Anterior cingulate cortex (tissue), 58 donors: ENCODE results near the gene EME2.

Experiments
- DNase-seq, 58 donors: peaks; one replicate each; lab custom pipeline; 2025; lab: John Stamatoyannopoulos, UW

Gene EME2

DNA sequence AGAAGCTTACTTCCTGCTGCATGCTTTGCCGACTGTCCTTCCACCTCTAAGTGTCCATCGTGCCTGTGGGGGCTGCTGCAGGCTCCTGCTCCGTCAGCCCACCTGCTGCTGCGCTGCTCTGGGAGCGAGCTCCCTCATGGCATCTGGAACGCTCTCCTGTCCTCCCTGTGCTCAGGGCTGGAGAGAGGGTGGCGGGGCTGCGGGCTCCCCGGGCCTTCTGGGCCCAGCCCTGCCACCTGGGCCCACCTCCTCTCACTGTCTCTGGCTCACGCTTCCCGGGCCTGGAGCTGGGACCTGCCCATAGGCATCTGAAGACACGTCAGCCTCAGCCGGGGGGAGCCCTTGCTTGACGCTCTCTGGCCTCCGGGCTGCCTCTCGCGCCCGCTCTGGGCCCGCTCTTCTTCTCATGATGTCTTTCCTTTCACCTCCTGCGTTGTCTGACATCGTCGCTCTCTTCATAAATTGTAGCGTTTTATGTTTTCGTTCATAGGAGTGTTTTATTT, 28.2 kb upstream of the EME2 start:
- no peak for DNase-seq

DNA sequence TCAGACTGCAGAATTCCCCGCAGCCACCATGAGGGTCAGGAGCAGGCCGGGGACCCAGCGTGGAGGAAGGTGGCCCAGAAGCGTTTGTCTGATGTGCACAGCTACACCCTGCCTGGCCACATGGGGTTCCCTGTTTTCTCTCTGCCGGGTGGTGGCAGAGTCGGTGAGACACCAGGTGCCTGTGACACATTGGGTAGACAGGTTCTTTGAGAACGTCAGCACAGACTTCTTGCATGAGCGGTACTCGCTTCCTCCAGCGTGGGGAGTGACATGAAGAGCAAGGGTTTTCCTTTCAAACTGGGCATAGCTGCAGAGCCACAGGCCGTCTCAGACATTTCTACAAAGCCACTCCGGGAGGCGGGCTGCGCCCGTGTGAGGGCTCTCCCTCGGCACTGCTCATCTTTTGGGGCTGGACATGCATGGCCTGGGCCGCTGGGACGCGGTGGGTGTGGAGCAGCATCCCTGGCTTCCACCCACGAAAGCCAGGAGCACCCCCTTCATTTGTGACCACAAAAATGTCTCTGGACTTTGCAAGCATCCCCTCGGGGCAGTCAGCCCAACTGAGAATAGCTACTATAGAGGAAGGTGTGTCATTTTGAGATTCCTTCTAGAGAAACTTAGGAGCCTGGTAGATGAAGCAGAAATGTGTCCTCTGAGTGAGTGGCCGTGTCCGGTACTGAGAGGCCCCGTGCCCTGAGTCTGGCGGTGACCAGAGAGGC, 27.3 kb upstream of the EME2 start:
- DNase-seq, result no peak

DNA sequence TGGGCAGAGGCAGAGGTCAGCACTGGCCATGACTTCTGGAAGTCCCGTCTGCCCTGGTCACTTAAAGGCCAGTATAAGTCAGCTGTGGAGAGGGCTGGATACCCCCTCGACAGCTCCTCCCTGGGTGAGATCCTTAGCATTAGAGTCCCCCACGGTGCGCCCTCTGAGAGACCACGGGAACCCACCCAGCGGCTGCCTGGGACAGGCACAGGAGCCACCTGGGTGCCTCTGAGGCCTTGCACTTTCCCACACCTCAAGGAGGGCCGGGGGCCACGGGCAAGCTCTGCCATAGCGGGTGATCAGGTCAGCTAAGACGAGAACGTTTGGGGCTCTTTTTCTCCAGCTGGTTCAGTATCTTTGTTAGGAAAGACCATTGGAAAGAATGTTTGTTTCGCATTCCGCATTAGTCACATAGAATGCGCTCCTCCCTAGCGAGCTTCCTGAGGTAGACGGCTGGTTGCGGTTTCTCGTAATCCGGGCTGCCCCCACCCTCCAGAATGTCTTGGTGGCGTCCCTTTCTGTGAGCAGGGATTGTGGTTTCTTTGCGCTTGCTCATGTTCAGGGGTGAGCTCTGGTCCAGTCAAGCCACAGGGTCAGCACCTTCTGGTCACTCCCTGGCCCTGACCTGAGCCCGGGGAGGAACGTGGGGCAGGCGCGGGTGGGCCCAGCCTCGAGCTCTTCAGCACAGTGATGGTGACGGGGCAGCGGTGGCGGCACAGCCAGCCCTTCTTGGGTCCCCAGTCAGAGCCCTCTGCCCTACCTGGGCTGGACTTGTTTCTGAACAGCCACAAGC, 26.5 kb upstream of the EME2 start:
- no peak for DNase-seq

DNA sequence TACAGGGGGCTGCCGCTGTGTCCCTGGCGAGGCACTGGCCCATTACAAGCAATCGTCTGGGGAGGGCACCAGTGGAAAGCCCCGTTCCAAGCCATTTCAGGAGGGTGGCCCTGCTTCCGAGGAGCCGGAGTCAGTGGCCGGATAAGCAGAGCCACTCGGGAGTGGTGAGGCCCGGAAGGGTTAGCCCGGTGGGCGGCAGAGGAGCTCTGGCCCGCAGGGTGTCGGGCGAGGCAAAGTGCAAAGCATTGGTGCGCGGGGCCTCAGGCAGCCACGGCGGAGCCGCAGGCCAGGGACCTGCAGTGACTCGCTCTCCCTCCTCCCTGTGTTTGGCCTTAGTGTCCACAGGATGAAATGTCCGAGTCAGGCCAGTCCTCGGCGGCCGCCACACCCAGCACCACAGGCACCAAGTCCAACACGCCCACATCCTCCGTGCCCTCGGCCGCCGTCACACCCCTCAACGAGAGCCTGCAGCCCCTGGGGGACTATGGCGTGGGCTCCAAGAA, 25.9 kb upstream of the EME2 start:
- DNase-seq, result no peak

DNA sequence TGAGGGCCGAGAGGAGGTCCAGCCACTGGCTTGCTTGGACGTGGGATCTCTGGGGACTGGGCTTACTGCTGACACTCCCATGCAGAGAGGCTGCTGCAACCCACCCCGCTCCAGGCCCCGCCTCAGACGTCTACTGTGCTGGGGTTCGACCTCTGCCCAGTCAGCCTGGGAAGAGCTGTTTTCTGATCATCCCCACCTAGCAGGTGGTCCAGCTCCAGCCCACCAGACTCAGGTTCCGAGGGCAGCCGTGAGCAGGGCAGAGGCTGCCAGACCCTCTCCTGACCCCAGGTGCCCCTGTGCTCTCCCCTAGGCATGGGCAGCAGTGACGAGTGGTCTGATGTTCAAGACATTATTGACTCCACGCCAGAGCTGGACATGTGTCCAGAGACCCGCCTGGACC, 24.7 kb upstream of the EME2 start:
- no peak for DNase-seq

DNA sequence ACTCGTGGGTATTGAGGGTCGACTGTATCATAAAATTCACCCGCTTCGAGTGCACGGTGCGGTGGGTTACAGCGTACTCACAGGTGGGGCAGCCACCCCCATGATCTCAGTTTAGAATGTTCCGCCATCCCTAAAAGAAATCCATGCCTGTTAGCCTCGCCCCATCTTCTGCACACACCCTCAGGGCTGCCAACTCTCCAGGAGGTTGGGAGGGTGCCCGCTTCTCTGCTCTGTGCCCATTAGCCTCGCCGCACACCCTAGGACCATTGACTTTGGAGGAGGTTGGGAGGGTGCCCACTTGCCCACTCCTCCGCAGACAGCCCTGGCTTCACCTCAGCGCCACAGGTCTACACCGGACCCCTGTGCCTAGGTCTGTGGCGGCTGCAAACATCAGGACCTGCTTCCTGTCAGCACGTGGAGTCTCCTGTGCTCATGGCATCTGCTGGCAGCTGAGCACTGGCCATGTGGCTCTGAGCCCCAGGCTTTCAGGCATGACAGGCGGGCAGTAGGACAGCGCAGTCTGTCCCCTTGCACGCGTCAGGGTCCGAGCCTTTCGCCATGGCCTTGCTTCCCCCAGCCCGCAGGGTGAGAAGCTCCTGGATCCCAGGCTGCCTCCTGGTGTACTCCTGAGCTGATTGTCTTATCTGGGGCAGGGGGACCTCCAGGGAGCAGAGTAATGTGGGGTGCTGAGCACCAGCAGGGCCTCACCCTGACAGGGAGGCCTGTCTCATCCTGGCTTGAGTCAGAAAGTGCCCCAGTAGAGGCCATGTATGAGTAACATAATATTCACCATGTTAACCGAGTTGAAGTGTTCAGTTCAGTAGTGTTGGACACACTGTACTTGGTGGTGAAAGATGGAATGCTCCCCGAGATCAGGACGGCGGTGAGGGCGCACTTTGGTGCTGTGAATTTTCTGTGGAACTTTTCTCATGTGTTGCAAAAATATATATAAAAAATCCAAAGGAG, 23.2 kb upstream of the EME2 start:
- no peak for DNase-seq

DNA sequence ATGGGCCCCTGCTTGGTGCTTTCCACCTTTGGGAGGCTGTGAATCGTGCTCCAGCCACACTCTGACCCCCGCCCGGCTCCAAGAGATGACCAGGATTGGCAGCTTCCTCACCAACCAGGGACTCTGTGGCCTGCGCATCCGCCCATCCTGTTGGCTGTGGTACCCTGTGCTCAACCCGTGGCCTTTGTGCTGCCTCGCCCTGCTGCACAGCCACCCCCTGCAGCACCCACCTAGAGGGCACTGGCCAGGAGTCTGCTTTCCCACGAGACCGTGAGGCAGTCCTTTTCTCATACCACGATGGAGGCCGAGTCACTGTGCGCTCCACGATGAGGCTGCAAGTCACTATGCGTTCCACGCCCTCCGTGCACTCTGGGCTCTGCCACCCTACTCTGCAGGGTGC, 20.7 kb upstream of the EME2 start:
- DNase-seq, result no peak

DNA sequence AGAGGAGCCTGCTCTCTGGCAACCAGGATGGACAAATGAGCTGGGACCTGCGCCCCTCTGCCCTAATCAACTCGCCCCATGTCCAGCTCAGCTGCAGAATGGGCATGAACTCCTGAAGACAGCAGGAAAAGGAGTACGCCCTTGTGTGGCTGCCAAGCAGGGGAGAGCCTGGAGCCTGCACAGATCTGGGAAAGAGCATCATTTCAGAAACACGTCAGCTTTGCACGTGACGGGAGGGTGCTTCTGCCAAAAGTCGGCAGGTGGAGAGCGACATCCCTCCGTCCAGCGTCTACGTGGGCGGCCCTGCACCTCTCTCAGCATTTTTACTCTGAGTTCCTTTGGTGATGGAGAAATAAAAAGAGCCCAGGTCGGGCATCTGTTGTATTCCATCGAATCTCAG, 19.8 kb upstream of the EME2 start:
- peak in 2 of 58 donors; percentile 4 to 26 for DNase-seq

DNA sequence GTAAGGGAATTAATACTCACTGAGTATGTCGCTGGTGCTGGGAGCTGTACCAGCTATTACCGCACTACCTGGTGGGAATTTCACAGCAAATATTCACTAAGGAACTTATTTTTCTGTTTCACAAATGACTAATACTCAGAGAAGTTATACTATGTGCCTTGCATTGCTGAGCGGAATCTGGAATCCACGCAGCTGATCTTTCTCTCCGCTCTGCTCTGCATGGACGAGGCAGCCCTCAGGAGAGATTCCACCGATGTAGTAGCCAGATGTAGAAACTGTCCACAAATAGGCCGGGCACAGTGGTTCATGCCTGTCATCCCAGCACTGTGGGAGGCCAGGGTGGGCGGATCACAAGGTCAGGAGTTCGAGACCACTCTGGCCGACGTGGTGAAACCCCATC, 18.4 kb upstream of the EME2 start:
- DNase-seq, result no peak

- DNase-seq, result no peak
Measured at GRCh38 chr16:1757714-1758461, 14.7 kb upstream of the EME2 start.

DNA sequence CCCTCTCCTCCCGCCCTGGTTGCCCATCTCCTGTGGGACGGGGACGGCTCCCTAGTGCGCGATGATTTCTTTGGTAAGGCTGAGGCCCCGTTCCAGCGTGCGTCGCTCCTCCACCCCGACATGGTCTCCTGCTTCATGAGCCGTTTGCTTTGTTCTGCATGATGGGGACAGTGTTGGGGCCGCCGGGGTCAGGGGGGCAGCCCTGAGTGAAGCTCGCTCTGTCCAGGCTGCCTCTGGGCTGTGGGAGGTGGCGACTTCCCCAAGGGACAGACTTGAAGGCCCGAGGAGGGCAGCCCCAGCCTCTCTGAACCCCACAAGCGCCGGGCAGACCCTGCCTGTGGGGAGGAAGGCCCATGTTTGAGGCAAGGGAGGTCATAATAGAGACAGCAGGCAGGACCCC, 13.7 kb upstream of the EME2 start:
- DNase-seq, result no peak

DNA sequence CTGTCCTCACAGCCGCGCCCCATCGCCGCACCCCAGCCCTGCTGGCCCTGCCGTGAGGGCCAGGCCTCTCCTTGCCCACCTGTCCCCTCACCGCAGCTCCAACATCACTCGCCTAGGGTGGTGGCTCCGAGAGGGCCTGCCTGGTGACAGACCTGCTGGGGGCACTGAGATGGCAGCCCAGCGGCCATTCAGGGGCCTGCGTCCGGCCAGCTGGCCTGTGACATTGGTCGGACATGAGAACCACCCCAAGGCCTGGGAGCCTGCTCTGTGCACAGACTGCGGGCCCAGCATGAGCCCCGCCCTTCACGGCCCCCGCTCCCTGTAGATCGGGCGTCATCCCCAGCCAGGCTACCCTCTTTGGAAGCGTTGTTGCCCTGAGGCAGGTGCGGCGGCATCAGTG, 13.1 kb upstream of the EME2 start:
- DNase-seq, result no peak

GRCh38 chr16:1760911-1761310, 11.7 kb upstream of the EME2 start:
- DNase-seq, result no peak

GRCh38 chr16:1761751-1762150, 10.9 kb upstream of the EME2 start:
- DNase-seq, result no peak

DNA sequence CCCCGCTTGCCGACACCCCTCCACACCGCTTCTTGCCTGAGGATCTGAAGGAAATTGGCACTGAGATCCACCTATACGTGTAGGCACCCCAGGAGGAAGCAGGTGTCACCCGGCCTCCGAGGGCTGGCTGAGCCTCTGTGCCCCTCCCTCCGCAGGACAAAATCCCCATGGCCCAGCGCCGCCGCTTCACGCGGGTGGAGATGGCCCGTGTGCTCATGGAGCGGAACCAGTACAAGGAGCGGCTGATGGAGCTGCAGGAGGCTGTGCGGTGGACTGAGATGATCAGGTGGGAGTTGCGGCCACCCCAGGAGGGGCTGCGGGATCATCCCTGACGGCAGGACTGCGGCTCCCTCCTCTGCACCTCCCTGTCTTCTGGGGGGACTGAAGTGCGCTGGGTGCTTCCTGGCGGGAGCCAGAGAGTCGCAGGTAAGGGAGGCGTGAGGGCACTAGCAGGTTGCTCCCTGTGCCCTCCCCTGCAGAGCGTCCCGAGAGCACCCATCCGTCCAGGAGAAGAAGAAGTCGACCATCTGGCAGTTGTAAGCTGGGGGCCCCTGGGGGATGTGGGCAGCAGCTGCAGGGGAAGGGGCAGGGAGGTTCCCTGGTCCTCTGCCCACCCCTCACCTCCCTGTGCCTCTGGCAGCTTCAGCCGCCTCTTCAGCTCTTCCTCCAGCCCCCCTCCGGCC, 10.3 kb upstream of the EME2 start:
- DNase-seq, result no peak

DNA sequence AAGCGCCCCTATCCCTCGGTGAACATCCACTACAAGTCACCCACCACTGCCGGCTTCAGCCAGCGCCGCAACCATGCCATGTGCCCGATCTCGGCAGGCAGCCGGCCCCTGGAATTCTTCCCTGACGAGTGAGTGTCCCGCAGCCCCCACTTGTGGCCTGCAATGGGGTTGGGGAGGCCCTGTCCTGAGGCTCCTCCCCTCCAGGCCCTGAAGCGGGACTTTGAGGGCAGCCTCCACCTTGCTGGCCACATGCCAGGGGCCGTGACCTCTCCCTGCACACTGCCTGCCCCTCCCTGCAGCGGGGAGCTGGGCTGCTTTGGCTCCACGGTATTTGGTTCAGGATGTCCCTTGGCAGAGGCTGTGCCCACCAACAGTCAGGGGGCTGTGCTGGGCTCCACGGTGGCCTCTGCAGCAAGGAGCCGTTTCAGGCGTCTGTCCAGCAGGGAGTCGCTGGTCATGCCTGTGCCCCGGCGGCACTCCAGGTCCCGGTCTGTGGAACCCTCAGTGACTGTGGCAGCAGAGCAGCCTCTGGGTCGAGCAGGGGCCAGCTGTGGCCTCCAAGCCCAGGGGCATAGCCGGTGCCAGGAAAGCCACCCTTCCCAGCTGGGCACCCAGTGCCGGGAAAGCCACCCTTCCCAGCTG, 9.6 kb upstream of the EME2 start:
- DNase-seq, result peak in 2 of 58 donors; percentile 31 to 36

GRCh38 chr16:1763521-1764511, 8.8 kb upstream of the EME2 start:
- DNase-seq, result peak in 4 of 58 donors; percentile 11 to 45 (median 29)
